GM21526 (cell line): Measurements from ENCODE around the gene DERL3.

ENCODE experiments used
- ATAC-seq: cut with Tn5 transposase; IDR thresholded peaks from one replicate; pipeline ENCODE4 v1.9.1; 2021; ENCODE audit warnings: moderate library complexity; ENCODE audit not compliant: unreplicated experiment, low FRiP score

DERL3 gene

GRCh38 chr22:23815541-23816155, 23.2 kb downstream of the DERL3 start:
- ATAC-seq = no peak

- ATAC-seq = no peak
Observed at GRCh38 chr22:23812378-23812777, 26.4 kb downstream of the DERL3 start.

GRCh38 chr22:23806837-23807236, 32.0 kb downstream of the DERL3 start:
- ATAC-seq = no peak

- no peak for ATAC-seq
Observed at GRCh38 chr22:23804781-23805291, 34.0 kb downstream of the DERL3 start.

GRCh38 chr22:23803001-23803819, 35.6 kb downstream of the DERL3 start:
- no peak for ATAC-seq

GRCh38 chr22:23801886-23802377, 36.9 kb downstream of the DERL3 start:
- ATAC-seq = no peak

- no peak for ATAC-seq
Observed at GRCh38 chr22:23801238-23801821, 37.5 kb downstream of the DERL3 start.

- ATAC-seq = peak; percentile 33
Observed at GRCh38 chr22:23800297-23801237, 38.2 kb downstream of the DERL3 start.

- no peak for ATAC-seq
Observed at GRCh38 chr22:23796461-23796860, 42.3 kb downstream of the DERL3 start.

GRCh38 chr22:23793326-23793725, 45.5 kb downstream of the DERL3 start:
- no peak for ATAC-seq

- no peak for ATAC-seq
Observed at GRCh38 chr22:23791738-23792645, 46.8 kb downstream of the DERL3 start.

GRCh38 chr22:23790819-23791737, 47.7 kb downstream of the DERL3 start:
- ATAC-seq = no peak

GRCh38 chr22:23789638-23790037, 49.2 kb downstream of the DERL3 start:
- ATAC-seq = no peak

- ATAC-seq = no peak
Observed at GRCh38 chr22:23789121-23789520, 49.7 kb downstream of the DERL3 start.

- no peak for ATAC-seq
Observed at GRCh38 chr22:23787910-23788309, 50.9 kb downstream of the DERL3 start.

- ATAC-seq = peak; percentile 19
Observed at GRCh38 chr22:23787600-23787896, 51.3 kb downstream of the DERL3 start.

- ATAC-seq = peak; percentile 56
Observed at GRCh38 chr22:23786752-23787599, 51.8 kb downstream of the DERL3 start, which contains the start of gene SMARCB1. SMARCB1 (plus strand) TSS chr22:23786966; CDS start chr22:23787170, 204 bp downstream.
